Activated CD4-positive, CD25-positive, alpha-beta regulatory T cell treated with anti-CD3 and anti-CD28 coated beads, Interleukin-2, amount 50 U/mL, for 16 hours (primary cell): ENCODE results near the gene LANCL2.

Experiments used
- DNase-seq: peaks from one replicate; pipeline ENCODE4 v3.0.0-alpha.2; 2020; ENCODE audit warnings: low read depth, low spot score

The LANCL2 gene

DNA sequence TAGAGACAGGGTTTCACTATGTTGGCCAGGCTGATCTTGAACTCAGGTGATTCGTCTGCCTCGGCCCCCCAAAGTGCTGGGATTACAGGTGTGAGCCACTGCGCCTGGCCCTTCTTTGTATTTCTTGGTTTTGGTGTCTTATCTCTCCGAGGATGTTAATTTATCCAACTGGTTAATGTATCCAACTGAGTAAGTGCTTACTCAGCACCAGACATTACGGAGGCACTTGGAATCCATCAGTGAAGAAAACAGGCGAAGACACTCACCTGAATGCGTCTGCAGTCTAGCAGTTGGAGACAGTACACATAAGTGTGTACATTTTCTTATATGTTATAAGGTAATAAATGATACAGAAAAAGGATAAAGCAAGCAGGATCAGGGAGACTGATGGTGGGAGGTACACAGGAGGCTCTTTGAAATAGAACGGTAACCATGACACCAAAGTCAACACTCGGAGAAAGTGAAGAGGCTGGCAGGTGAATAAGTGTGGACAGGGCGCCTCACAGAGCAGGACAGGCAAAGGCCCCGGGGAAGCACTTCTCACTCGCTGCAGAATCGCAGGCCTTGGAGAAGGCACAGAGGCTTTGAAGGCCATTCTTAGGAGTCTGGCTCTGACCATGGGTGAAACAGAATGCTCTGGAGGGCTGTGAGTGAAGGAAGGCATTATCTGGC, 73.1 kb downstream of the LANCL2 start:
- DNase-seq, result no peak

DNA sequence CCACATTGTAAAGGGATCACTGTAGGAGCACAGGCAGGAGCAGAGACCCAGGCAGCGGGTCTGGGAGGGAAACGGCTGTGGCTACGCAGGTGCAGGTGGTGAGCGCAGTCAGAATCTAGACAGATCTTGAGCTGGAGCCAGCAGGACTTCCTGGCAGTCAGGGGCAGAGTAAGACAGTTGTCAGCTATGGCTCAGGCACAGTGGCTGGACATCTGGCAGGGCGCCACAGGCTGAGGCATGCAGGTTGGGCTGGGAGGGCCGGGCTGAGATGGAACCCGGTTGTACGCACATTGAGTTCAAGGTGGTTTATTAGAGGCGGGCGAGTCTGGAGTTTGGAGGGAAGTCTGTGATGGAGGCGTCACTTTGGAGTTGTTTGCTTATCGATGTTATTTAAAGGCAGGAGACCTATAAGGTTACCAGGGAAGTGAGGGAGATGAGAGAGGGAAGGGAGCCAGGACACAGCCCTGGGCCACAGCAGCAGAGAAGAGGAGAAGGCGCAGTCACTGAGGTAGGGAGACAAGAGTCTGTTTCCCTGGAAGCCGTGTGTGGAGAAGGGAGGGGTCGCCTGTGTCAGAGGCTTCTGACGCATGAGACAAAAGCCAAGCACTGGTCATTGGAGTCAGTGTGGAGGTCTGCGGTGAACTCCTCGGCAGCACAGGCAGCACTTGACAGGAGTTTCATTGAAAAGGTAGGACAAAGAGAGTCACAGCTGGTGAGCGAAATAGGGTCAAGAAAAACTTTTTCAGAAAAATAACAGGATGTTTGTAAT, 73.8 kb downstream of the LANCL2 start:
- no peak for DNase-seq

DNA sequence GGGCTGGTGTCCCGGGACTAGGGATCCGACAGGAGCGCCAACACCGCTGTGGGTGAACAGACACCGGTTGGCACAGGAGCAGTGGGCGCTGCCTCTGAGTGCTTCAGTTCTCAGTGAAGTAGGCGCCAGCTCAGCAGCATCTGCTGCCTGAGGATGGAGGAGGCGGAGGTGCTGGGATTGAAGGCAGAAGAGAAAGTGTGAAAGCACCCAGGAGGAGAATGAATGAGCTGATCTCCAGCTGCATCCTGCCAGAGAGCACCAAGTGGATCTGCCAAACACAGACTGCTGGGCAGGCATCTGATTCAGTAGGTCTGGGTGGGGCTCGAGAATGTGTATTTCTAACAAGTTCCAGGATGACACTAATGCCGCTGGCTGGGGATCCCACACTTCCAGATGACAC, 74.5 kb downstream of the LANCL2 start:
- no peak for DNase-seq

DNA sequence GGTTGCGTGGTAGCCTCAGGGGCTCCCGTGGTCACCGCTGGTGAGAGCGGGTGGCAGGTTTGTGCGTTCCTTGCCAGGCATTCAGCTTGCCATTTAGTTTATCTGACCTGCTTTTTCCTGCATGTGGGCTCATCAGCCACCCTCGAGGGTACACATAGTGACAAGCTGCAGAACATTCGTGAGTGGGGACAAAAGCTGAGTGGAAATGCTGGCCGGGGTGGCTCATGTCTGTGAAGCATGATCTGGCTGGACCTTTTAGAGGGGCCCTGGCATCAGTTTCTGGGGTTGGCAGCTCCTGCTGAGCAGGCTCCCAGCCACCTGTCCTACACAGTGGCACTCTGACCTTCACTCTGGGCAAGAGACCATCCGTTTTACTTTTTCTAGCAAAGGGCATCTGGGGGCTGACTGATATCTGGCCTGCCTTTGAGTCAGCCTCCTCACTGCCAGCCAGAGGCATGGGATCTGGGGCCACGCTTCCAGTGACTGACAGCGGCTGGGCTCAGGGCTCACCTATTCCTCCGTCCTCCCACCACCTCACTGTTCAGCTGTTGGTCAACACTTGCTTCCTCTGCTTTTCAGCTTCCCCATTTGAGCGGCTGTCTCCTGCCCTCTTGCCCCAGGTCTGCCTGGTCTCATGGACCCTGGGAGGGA, 75.0 kb downstream of the LANCL2 start:
- DNase-seq, result no peak

DNA sequence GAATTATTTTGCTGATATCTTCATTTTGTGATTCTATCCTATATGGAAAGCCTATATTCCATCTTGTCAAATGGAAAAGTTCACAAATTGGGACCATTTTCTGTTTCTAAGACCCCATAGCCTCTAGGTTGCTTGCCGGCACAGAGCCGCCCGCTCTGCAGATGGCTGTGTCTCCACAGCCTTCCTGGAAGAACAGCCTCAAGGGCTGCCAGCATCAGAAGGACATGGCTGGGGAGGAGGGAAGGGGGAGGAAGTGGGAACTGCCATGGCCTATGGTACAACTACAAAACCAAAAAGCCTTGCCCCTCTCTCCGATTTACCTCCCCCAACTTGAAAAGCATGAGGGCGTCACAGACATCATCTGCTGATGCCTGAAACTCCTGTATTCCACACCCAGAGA, 75.9 kb downstream of the LANCL2 start:
- DNase-seq, result no peak

DNA sequence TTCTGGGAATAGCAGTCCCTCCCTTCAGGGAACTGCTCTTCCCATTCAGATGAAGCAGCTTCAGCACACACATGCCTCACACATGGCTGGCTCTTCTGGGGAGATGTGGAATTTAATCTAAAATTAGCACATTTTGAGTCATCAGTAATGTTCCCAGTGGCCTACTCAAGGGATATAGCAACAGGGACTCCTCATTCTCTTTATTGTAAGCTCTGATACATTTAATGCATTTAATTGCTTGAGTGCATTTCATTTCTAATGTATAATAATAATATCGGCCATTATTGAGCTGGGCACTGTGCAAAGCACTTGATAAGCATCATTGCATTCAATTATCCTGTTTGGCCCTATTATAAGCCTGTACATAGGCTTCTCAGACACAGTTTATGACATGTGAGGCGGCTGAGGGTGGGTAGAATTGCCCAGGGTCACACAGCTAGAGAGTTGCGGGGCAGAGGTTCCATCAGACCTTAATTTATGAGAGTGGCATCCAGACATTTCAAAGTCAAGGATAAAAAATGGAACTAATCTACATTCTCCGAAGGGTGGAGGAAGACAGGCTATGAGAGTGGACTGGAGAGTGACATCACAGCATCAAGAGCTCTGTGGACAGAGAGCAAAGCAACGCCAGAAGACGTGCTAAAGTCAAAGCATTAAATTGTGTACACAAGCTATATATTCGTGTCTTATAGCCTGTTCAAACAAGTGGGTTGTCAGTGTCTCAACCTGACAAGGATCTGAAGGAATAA, 76.8 kb downstream of the LANCL2 start:
- DNase-seq, result no peak

DNA sequence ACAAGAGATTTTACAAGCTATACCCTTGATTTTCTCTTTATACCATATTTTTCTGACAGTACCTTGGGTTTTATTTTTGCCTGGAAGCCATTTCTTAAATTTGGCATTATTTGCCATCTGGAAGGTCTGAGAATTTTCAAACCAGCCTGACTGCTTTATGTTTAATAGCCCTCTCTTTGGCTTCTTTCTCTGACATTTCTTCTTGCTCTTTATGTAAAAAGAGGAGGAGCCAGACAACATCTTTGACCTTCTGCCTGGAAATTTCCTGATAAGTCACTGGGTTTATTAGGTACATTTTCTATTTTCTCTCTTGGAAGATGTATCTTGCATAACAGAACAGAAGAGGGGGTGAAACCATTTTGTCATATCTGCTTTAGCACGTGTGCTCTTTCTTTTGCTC, 79.6 kb downstream of the LANCL2 start:
- DNase-seq, result no peak

DNA sequence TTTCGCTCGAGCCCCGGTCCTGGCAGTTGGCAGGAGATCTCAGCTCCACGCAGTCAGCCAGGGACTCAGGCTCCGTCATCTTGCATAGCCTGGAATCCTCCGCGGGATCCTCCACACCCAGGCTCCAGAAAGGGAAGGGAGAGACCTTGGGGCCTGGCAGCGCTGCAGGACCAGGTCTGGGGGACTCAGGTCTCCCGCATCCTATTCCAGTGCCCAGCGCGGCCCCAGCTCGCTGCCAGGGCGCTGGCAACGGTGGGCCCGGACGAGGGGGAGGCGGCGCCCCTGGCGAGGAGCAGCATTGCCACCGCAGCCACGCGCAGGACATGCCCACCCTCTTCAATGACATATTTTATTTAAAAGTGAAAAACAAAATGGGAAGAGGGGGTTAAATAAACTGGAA, 83.4 kb downstream of the LANCL2 start:
- DNase-seq, result no peak

DNA sequence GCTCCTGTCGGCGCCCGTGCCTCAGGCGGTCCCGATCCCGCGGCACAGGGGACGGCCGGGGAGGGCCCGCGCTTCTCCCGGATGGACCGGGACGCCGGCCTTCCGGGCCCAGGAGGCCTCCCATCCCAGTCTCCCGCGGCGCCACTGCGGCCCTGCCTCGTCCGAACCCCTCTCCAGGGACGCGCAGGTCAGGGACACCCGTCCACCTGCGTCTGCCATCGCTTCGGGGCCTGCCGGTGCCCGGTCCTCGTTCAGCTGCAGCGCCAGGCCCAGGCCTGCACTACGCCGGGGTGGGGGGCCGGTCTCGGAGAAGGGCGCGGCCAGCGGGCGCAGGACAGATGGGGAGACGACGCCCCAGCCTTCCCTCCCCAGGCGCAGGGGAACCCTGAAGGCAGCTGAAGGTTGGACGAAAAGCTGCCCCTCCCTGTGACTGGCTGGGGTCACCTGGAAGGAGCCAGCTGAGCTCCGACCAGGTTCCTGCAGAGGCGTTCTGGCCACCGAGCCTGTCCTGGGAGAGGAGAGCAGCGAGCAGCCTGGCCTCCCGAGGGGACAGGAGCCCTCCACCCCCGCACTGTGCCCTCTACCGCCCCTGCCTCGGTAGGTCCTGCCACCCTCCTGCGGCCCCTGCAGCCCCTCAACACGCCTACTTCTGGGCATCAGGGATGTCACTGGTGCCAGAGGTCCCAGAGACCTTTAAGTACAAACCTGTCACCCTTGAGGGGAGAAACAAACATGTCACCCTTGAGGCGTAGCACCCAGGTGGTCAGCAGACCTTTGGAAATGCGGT, 84.3 kb downstream of the LANCL2 start:
- no peak for DNase-seq

DNA sequence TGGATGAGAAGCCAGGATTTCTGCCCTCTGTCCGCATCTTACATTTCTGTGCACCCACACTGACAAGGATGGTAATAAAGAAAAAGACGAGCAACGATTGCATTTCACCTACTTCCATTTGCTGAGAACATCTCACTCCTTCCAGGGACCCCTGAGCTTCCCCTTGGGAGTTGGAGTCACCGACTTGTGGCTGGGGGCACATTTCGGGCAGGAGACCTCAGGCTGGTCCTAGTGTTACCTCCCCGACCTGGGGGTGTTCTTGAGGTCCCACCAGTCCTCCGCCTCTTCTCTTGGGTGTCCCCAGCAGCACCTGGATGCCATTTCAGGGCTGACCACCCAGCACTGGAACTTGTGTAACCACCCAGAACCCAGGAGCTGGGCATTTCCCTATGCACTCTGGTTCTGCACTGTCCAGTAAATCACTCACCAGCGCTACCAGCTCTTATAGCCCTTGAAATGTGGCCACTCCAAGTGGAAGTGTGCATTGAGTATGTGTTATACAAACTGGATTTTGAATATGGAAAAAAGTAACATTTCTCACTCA, 84.9 kb downstream of the LANCL2 start:
- no peak for DNase-seq

DNA sequence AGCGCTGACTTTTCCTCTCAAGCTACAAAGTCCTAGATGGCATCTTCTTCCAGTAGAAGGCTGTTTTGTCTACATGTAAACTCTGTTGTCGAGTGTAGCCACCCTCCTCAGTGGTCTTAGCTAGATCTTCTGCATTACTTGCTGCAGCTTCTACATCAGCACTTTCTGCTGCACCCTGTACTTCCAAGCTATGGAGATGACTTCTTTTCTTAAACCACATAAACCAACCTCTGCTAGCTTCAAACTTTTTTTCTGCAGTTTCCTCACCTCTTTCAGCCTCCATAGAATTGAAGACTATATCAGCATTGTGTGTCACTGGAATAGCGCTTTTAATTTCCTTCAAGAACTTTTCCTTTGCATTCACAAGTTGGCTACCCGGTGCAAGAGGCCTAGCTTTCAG, 87.8 kb downstream of the LANCL2 start:
- no peak for DNase-seq

DNA sequence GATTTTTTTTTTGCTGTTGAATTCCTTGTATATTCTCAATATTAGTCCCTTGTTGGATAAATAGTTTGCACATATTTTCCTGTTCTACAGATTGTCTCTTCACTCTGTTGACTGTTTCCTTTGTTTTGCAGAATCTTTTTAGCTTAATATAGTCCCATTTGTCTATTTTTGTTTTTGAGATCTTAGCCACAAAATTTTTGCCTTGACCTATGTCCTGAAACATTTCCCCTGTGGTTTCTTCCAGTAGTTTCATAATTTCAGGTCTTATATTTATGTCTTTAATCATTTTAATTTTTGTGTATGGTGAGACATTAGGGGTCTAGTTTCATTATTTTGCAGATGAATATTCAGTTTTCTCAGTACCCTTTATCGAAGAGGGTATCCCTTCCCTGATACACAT, 92.7 kb downstream of the LANCL2 start:
- DNase-seq, result no peak

DNA sequence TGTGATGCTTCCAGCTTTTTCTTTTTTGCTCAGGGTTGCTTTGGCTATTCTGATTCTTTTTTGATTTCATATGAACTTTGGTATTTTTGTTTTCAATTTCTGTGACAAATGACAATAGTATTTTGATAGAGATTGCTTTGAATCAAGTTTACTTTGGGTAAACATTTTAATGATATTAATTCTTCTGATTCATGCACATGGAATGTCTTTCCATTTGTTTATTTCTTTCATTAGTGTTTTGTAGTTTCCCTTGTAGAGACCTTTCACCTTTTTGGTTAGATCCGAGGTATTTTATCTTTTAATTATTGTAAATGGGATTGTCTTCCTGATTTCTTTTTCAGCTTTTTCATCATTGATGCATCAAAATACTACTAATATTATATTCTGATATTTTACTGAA, 93.2 kb downstream of the LANCL2 start:
- no peak for DNase-seq

DNA sequence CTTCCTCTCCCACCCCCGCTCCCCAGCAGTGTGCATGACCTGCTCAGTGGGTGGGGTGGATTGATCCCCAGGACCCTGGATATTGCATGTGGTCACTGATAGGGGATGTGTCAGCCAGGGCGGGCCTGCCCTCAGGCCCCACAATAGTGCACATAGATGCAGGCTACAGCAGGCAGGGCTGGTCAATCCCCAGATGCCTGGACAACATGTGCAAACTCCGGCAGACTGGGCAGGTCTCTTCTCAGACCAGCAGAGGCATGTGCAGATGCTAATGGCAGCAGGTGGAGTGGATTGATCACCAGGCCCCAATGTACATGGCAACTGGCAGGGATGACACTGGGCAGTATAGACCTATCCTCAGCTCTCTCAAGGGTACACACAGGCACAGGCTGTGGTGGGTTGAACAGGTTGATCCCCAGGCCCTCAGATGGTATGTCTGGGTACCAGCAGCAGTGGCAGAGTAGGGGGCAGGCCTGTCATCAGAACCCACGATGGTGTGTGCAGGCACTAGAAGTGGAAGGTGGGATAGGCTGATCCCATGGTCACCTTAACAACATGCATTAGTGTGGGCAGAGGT, 98.6 kb downstream of the LANCL2 start:
- DNase-seq, result no peak

DNA sequence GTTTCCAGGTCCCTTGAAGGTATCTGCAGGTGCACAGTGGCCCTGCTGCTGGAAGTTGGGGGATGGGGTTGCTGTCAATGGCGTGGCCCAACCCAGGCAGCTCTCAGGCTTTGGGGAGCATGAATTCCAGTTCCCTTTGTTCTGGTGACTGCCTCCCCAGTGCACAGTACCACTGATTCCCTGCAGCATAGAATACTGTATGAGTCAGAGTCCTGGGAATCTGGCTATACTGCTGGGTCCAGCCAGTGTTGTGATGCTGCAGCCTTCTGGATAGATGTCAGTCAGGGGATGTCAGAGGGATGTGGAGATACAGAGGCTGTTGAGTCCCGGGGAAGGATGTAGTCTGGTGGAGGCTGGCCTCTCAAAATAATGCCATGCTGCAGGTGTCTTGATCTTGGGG, 99.3 kb downstream of the LANCL2 start:
- DNase-seq, result no peak

DNA sequence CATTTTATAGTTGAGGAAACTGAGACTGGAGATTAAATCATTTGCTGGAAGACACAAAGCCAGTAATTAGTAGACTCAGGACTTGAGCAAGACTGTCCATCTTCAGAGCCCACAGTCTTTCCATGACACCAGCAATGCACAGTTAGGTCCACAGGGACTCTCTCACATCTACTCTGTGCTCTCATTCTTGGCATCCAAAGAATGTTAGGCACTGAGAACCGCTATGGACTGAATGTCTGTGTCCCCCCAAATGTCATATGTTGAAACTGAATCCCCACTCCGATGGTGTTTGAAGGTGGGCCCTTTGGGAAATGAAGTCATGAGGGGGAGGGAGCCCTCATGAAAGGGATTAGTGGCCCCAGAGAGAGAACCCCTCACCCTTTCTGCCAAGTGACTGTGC, 100.6 kb downstream of the LANCL2 start:
- DNase-seq, result no peak

DNA sequence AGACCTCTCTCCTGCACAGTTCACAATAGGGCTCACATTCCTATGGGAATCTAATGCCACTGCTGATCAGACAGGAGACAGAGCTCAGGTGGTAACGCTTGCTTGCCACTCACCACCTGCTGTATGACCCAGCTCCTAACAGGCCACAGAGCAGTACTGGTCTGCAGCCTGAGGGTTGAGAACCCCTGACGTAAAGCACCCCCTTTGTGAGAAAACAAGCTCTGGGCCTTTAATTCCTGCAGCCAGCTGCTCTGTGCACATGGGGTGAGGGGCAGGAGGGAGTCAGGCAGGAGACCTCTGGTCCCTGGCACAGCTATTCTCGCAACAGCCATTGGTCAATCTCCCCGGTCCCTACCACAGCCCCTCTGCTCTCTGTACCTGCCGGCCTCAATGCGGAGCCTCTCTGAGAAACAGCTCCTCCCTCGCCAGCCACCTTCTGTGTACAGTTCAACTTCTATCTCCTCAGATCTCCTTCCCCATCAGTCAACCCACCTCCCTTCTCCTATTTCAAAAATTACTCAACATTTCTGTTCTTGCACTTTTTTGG, 102.0 kb downstream of the LANCL2 start:
- DNase-seq, result no peak

DNA sequence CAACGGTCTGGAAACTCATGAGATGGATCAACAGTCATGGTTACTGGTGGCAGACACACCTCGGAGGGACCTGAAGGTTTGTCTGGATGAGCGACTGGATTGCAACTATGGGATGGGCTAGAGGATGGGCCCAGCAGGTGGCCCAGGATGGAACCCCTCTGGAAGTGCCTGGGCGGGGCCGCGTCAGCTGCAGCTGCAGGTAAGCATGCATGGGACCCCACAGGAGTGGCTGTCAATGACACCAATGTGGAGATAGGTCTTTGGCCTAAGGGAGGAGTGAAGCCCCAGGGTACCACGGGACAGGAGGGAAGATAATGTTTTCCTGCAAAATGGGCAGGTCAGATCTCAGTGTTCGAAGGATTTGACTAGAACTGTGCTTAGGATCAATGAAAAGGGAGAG, 103.4 kb downstream of the LANCL2 start:
- no peak for DNase-seq

DNA sequence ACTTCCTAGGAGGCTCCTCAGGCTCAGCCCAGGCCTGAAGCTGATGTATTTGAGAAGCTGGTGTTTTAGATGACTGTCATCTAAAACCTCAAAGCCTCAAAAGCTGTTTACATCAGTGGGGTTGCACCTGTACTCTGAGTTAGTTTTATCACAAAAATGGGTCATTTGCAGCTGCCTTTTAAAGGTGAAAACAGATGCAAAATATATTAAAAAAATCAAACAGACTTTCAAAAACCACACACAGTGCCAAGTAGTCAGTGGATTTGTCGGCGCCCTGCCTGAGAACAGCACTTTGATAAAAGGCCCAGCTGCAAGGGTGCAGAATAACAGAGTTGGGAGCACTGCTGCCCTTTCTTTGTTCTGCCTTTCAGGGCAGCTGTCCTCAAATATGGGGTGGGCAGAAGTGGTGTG, 104.1 kb downstream of the LANCL2 start:
- no peak for DNase-seq

DNA sequence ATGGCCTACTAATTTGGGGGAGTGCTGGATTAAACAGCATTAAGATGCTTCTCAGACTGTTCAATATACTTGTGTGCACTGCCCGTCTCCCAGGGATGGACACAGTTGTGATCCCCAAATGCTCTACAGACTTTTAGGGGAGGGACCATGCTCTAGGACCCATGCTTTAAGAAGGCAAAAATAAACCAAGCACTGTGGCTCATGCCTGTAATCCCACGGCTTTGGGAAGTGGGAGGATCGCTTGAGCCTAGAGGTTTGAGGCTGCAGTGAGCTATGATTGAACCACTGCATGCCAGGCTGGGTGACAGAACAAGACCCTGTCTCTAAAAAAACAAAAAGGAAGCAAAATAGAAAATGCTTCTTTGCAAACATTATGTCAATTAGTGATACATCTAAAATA, 104.6 kb downstream of the LANCL2 start:
- DNase-seq, result no peak

DNA sequence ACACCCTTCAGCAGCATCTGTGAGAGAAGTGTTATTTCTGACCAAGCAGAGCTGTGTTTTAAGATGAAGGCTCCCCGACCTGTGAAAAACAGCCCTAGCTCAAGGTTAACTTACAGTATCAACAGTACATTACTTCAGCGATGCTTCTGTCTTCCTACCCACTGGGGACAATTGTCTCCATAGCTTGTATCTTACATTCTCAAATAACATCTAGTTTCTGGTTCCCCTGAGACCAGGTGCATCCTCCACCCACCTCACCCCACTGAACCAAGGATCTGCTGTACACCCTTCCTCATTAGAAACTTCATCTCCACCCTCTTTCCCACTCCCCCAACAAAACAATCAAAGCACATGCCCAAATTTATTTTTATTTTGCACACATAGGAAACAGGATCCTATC, 105.1 kb downstream of the LANCL2 start:
- no peak for DNase-seq
